B cell (primary cell): Measurements from ENCODE around the gene RXFP2.

Experiments used
- EZH2 ChIP-seq: IDR thresholded peaks from 2 replicates; pipeline ENCODE4 v1.6.1; 2012; ENCODE audit warnings: borderline replicate concordance, low read depth, mild to moderate bottlenecking, moderate library complexity, low read length; ENCODE audit not compliant: insufficient read depth, poor library complexity, severe bottlenecking
- TF ChIP-seq, protein P1 (sequence below): fragments of 200-600 bp; IDR thresholded peaks from one replicate; pipeline ENCODE4 v1.8.0; 2022; ENCODE audit warnings: antibody characterized with exemption, mild to moderate bottlenecking

DNA sequence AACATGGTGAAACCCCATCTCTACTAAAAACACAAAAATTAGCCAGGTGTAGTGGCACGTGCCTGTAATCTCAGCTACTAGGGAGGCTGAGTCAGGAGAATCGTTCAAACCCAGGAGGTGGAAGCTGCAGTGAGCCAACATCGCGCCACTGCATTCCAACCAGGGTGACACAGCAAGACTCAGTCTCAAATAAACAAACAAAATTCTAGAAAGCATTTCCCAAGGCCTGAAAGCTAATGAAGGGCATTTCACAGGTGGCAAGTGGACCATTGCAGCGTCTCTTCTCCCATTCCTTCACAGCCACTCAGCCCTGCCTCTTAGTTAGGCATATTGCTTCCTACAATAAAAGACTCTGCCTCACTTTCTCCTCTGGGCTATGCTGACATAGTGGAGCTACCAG lies 13.5 kb upstream of the RXFP2 start:
- TF ChIP-seq EZH2 = no peak
- TF ChIP-seq, protein P1, sequence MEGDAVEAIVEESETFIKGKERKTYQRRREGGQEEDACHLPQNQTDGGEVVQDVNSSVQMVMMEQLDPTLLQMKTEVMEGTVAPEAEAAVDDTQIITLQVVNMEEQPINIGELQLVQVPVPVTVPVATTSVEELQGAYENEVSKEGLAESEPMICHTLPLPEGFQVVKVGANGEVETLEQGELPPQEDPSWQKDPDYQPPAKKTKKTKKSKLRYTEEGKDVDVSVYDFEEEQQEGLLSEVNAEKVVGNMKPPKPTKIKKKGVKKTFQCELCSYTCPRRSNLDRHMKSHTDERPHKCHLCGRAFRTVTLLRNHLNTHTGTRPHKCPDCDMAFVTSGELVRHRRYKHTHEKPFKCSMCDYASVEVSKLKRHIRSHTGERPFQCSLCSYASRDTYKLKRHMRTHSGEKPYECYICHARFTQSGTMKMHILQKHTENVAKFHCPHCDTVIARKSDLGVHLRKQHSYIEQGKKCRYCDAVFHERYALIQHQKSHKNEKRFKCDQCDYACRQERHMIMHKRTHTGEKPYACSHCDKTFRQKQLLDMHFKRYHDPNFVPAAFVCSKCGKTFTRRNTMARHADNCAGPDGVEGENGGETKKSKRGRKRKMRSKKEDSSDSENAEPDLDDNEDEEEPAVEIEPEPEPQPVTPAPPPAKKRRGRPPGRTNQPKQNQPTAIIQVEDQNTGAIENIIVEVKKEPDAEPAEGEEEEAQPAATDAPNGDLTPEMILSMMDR = no peak
